ENCODE data around the gene SUGCT. TPM values are rescaled to one million over a fixed set of nuclear protein-coding genes. Genes with fewer than 3 reads are reported as not detected.

Gene SUGCT
- total and polyA plus RNA-seq, 7 donors = 2.4 to 7.3 (median 3.2) TPM

- DNase-seq = no peak
- no peak for ATAC-seq
- WGBS, 3 donors = 95 to 99% (median 97%) methylated on average over 4 of the region's 4 CpGs
- Histone ChIP-seq H3K36me3 (ENCODE audit: insufficient read depth in 1 of 2, low read depth in 1 of 2) (peaks cover 0 to 5% of the 10 kb centered on the region in 2 donors), H3K9me3 (no peaks in the 10 kb centered on the region), H3K27me3 (ENCODE audit: insufficient read depth in 3 of 3, low read length in 2 of 3) (no peaks in the 10 kb centered on the region), H3K4me3 (no peak overlapping the region), H3K4me1 (no peaks in the 10 kb centered on the region), H3K27ac (no peak overlapping the region)
- intact Hi-C loops (cut with DNase I) = no loop called here
- no peak for TF ChIP-seq CTCF (IDR thresholded peaks at IDR 0.05)
Measured at GRCh38 chr7:40182452-40182851, 47.6 kb downstream of the SUGCT start.

GRCh38 chr7:40186586-40186985 is 51.8 kb downstream of the SUGCT start:
- Histone ChIP-seq H3K9me3 (no peaks in the 10 kb centered on the region), H3K4me1 (no peaks in the 10 kb centered on the region), H3K36me3 (ENCODE audit: insufficient read depth in 1 of 2, low read depth in 1 of 2) (peaks cover 0 to 5% of the 10 kb centered on the region in 2 donors), H3K4me3 (no peak overlapping the region), H3K27ac (no peak overlapping the region), H3K27me3 (ENCODE audit: insufficient read depth in 3 of 3, low read length in 2 of 3) (no peaks in the 10 kb centered on the region)
- WGBS, 3 donors = 68 to 83% (median 79%) methylated on average over 1 of the region's 1 CpG
- TF ChIP-seq CTCF (IDR thresholded peaks at IDR 0.05) = no peak
- DNase-seq = no peak
- ATAC-seq = no peak
- intact Hi-C loops (cut with DNase I) = no loop called here

- Histone ChIP-seq H3K9me3 (no peaks in the 10 kb centered on the region), H3K27me3 (ENCODE audit: insufficient read depth in 3 of 3, low read length in 2 of 3) (no peaks in the 10 kb centered on the region), H3K36me3 (ENCODE audit: insufficient read depth in 1 of 2, low read depth in 1 of 2) (peaks cover 0 to 4% of the 10 kb centered on the region in 2 donors), H3K4me3 (no peak overlapping the region), H3K4me1 (no peaks in the 10 kb centered on the region), H3K27ac (no peak overlapping the region)
- no peak for DNase-seq
- no peak for TF ChIP-seq CTCF (IDR thresholded peaks at IDR 0.05)
- WGBS, 3 donors = 91 to 100% (median 100%) methylated on average over 2 of the region's 2 CpGs
- no peak for ATAC-seq
- intact Hi-C loops (cut with DNase I) = no loop called here
Measured at GRCh38 chr7:40192036-40192435, 57.2 kb downstream of the SUGCT start.

GRCh38 chr7:40194745-40195144 is 59.9 kb downstream of the SUGCT start:
- WGBS, 3 donors = 17 to 40% (median 35%) methylated on average over 1 of the region's 1 CpG
- Histone ChIP-seq H3K36me3 (ENCODE audit: insufficient read depth in 1 of 2, low read depth in 1 of 2) (peaks cover 0 to 4% of the 10 kb centered on the region in 2 donors), H3K27ac (no peak overlapping the region), H3K4me1 (no peaks in the 10 kb centered on the region), H3K9me3 (no peaks in the 10 kb centered on the region), H3K27me3 (ENCODE audit: insufficient read depth in 3 of 3, low read length in 2 of 3) (no peaks in the 10 kb centered on the region), H3K4me3 (no peak overlapping the region)
- no peak for TF ChIP-seq CTCF (IDR thresholded peaks at IDR 0.05)
- peak in 1 of 4 donors; percentile 36 for ATAC-seq
- no peak for DNase-seq
- intact Hi-C loops (cut with DNase I) = no loop called here

- H3K9me3 ChIP-seq = no peaks in the 10 kb centered on the region
- H3K27me3 ChIP-seq (ENCODE audit: insufficient read depth in 3 of 3, low read length in 2 of 3) = no peaks in the 10 kb centered on the region
- H3K4me3 ChIP-seq = no peak overlapping the region
- no peaks in the 10 kb centered on the region for H3K4me1 ChIP-seq
- H3K36me3 ChIP-seq (ENCODE audit: insufficient read depth in 1 of 2, low read depth in 1 of 2) = peaks cover 0 to 4% of the 10 kb centered on the region in 2 donors
- ATAC-seq (no peak), DNase-seq (no peak)
- TF ChIP-seq CTCF (IDR thresholded peaks at IDR 0.05) = no peak
- H3K27ac ChIP-seq = no peak overlapping the region
- 83 to 93% (median 88%) methylated on average over 2 of the region's 2 CpGs for WGBS, 3 donors
- intact Hi-C loops (cut with DNase I) = no loop called here
Measured at GRCh38 chr7:40197527-40197926, 62.7 kb downstream of the SUGCT start.
